Upper lobe of right lung (tissue), 1 donor: Measurements from ENCODE around the gene DNMT3B. TPM values are rescaled to one million over a fixed set of nuclear protein-coding genes. Genes with fewer than 3 reads are reported as not detected.
A peak's percentile ranks its signal among the peaks of the same experiment; 100 is the strongest.

ENCODE experiments used
- ATAC-seq: fragments of 200-7000 bp; cut with Tn5 transposase; one replicate; pipeline ENCODE4 v1.9.1; 2020; ENCODE audit warnings: mild to moderate bottlenecking, moderate library complexity
- DNase-seq: peaks from one replicate; pipeline ENCODE4 v3.0.0-alpha.2; 2020
- H3K27ac ChIP-seq: fragments of 200-600 bp; one replicate; pipeline ENCODE4 v1.8.0; 2022
- H3K27me3 ChIP-seq: fragments of 200-600 bp; one replicate; pipeline ENCODE4 v1.8.0; 2022; ENCODE audit warnings: mild to moderate bottlenecking
- H3K36me3 ChIP-seq: fragments of 200-600 bp; one replicate; pipeline ENCODE4 v1.8.0; 2022
- H3K4me1 ChIP-seq: fragments of 200-600 bp; one replicate; pipeline ENCODE4 v1.8.0; 2022
- H3K4me3 ChIP-seq: fragments of 200-600 bp; one replicate; pipeline ENCODE4 v1.8.0; 2022; ENCODE audit warnings: mild to moderate bottlenecking
- H3K9me3 ChIP-seq: fragments of 200-600 bp; one replicate; pipeline ENCODE4 v1.8.0; 2022
- CTCF ChIP-seq: fragments of 200-600 bp; IDR thresholded peaks from one replicate; pipeline ENCODE4 v1.8.0; 2022; ENCODE audit warnings: antibody characterized with exemption
- intact Hi-C: fragments of 100-400 bp; cut with DNase I; formaldehyde crosslinking; loops from one replicate; pipeline ENCODE4 v1.11.0; 2022
- total RNA-seq: library from RNA; stranded (reverse); fragmentation: NEBNext Ultra II Directional; extraction: Animal tissue kit (Norgen Biotek cat#: 25700); gene quantifications from one replicate; pipeline ENCODE4 v1.2.1, GENCODE V29; 2021
- donor health status: DM: no; HTN: yes; CAD: no; lungs with severe emphysema.

The DNMT3B gene
- total RNA-seq, 1 donor from 2014 or later = 0.84 TPM

- Histone ChIP-seq H3K27ac (no peak overlapping the region), H3K36me3 (no peaks in the 10 kb centered on the region), H3K4me1 (no peaks in the 10 kb centered on the region), H3K27me3 (no peaks in the 10 kb centered on the region), H3K4me3 (no peak overlapping the region), H3K9me3 (no peaks in the 10 kb centered on the region)
- intact Hi-C loops = no loop called here
- ATAC-seq (no peak), DNase-seq (no peak)
- TF ChIP-seq CTCF = no peak
Measured at GRCh38 chr20:32808438-32808837, 46.3 kb downstream of the DNMT3B start.

DNA sequence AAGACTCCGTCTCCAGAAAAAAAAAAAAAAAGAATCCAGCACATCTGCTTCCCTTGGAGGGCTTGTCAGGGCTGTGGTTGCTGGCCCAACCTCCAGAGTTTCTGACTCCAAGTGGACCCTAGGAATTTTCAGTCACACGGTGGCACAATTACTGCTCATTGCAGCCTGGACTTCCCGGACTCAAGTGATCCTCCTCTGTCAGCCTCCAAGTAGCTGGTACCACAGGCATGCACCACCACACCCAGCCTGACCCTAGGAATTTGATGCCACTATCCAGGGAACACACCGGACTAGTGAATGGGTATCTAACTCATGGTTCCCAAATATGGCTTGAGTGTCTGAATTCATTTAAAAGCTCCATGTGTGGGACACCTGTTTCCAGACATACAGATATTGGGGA, 47.7 kb downstream of the DNMT3B start:
- H3K27ac ChIP-seq = no peak overlapping the region
- TF ChIP-seq CTCF = no peak
- ATAC-seq (no peak), DNase-seq (no peak)
- H3K9me3 ChIP-seq = no peaks in the 10 kb centered on the region
- H3K27me3 ChIP-seq = no peaks in the 10 kb centered on the region
- H3K36me3 ChIP-seq = no peaks in the 10 kb centered on the region
- H3K4me3 ChIP-seq = no peak overlapping the region
- intact Hi-C loops = no loop called here
- no peaks in the 10 kb centered on the region for H3K4me1 ChIP-seq

- DNase-seq (no peak), ATAC-seq (no peak)
- TF ChIP-seq CTCF = no peak
- no peak overlapping the region for H3K27ac ChIP-seq
- H3K4me1 ChIP-seq = no peaks in the 10 kb centered on the region
- intact Hi-C loops = no loop called here
- H3K4me3 ChIP-seq = no peak overlapping the region
- no peaks in the 10 kb centered on the region for H3K27me3 ChIP-seq
- no peaks in the 10 kb centered on the region for H3K9me3 ChIP-seq
- no peaks in the 10 kb centered on the region for H3K36me3 ChIP-seq
Measured at GRCh38 chr20:32810941-32811340, 48.8 kb downstream of the DNMT3B start.

GRCh38 chr20:32811886-32812285, 49.7 kb downstream of the DNMT3B start:
- Histone ChIP-seq H3K27ac (no peak overlapping the region), H3K9me3 (no peaks in the 10 kb centered on the region), H3K36me3 (no peaks in the 10 kb centered on the region), H3K27me3 (no peaks in the 10 kb centered on the region), H3K4me3 (no peak overlapping the region), H3K4me1 (no peaks in the 10 kb centered on the region)
- TF ChIP-seq CTCF = no peak
- ATAC-seq (no peak), DNase-seq (no peak)
- intact Hi-C loops = no loop called here

- DNase-seq (peak; percentile 88), ATAC-seq (peak; percentile 93)
- Histone ChIP-seq H3K27ac (peak overlapping the region; percentile 86), H3K4me3 (peak overlapping the region; percentile 78), H3K9me3 (no peaks in the 10 kb centered on the region), H3K4me1 (peaks cover 34% of the 10 kb centered on the region), H3K36me3 (no peaks in the 10 kb centered on the region), H3K27me3 (no peaks in the 10 kb centered on the region)
- no peak for TF ChIP-seq CTCF
- intact Hi-C loops = no loop called here
Measured at GRCh38 chr20:32819992-32820697, 58.0 kb downstream of the DNMT3B start.
